HG03045 (cell line): Measurements from ENCODE around the gene TRHDE.

Experiments
- ATAC-seq: cut with Tn5 transposase; IDR thresholded peaks from one replicate; pipeline ENCODE4 v1.9.1; 2021; ENCODE audit warnings: mild to moderate bottlenecking, moderate library complexity; ENCODE audit not compliant: unreplicated experiment

Gene TRHDE

GRCh38 chr12:72307229-72307628, 35.1 kb downstream of the TRHDE start:
- ATAC-seq = no peak

DNA sequence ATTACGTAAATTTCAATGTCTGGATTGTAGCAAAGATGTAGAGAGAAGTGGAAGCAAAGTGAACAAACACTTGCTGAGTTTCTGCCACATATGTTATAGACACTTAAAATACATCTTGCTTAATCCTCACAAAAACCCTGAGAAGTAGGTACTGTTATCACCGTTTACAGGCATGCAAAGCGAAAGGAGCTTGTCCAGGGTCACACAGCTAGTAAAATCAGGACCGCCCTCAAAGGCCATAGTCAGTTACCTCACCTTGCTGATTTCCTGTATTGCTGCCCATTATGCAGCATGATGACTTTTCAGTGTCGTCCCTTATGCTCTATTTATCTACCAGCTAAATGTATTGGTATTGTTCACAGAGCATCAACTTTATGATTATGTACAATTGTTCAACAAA, 39.8 kb downstream of the TRHDE start:
- no peak for ATAC-seq

- no peak for ATAC-seq
Observed at GRCh38 chr12:72313806-72314205, 41.6 kb downstream of the TRHDE start.

DNA sequence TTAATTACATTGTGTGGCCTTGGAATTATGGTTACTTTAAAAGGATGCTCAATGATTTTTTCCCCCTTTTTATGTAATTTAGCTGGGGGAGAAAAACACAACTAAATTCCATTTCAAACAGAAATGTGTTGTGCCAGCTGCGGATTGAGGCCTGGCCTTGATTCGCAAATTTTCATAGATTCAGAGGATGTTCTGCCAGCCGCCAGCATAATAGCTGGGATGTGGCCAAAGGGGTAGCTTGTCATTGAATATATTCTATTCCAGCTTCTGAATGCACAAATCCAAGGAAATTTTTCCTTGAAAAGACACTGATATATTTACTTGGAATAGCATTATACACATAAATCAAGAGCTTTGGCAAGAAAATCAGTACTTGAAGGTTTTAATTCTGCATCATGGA, 43.7 kb downstream of the TRHDE start:
- no peak for ATAC-seq

- ATAC-seq = no peak
Observed at GRCh38 chr12:72318341-72318740, 46.2 kb downstream of the TRHDE start.

DNA sequence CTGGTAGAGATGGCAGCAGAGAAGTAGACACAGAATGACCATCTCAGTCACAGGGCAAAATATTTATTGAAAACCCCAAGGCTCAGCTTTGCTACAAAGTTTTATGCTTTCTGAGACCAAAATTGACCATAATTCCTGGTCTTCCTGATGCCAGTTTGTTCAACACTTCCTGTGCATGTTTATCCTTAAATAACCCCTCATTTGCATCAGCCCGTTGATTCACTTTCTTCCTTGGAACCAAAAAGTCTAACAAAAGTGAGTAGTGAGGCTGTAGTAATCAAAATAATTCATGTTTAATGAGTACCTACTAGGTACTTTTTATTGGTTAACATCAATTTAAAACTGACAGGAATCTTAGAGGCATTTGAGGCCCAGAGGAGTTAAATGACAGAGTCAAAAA, 51.7 kb downstream of the TRHDE start:
- no peak for ATAC-seq

DNA sequence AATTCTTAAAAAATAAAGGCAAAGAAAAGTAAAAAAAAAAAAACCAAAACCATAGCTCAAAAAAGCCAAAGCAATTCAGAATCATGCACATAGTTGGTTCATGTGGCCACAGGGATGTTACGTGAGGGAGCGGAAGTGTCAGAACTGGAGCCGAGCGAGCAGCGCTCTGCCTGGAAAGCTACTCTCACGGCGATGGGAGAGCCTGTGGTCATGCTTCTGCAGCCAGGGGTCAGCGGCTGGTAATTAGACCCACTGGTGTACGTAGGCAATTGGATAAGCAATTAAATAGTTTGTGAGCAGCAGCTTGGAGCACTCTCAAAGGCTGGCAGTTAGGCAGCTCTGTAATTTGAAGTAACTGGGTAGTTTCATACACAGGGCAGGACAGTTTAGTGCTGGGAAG, 58.1 kb downstream of the TRHDE start:
- ATAC-seq = no peak

DNA sequence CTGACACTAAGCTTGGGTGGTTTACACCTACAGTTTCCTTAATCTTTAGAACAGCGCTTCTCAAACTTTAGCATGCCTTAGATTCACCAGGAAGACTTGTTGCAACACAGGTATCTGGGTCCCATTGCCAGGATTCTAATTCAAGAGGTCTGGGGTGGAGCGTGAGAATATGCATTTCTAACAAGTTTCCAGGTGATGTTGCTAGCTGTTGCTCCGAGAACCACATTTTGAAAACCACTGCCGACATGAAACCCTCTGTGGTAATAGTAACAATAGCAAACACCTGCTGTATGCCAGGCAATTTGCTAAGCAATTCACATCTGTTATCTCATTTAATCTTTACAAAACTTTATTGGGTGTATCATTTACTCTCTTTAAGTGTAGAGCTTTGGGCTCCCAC, 58.6 kb downstream of the TRHDE start:
- ATAC-seq = no peak

- ATAC-seq = no peak
Observed at GRCh38 chr12:72337382-72337781, 65.2 kb downstream of the TRHDE start.

DNA sequence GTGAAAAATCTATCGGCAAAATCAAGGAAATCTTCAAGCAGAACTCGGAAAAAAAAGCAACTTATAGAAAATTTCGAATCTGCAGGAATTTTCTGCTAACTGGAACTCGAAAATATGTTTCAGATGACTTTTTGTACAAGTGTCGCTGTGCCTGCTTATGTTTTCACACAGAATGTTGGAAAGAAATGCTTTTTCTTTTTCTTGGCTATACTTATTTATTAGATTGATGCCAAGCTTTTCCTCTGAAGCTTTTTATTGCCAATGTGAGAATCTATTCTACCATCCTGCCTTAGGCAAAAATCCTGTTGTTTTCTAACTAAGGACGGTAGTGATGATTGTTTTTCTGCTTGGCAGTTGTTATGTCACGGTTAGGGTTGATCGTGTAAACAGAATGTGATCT, 65.8 kb downstream of the TRHDE start:
- ATAC-seq = no peak

- ATAC-seq = no peak
Observed at GRCh38 chr12:72338437-72338836, 66.3 kb downstream of the TRHDE start.

- peak; percentile 88 for ATAC-seq
Observed at GRCh38 chr12:72346363-72346944, 74.3 kb downstream of the TRHDE start.

- no peak for ATAC-seq
Observed at GRCh38 chr12:72349491-72349890, 77.3 kb downstream of the TRHDE start.

DNA sequence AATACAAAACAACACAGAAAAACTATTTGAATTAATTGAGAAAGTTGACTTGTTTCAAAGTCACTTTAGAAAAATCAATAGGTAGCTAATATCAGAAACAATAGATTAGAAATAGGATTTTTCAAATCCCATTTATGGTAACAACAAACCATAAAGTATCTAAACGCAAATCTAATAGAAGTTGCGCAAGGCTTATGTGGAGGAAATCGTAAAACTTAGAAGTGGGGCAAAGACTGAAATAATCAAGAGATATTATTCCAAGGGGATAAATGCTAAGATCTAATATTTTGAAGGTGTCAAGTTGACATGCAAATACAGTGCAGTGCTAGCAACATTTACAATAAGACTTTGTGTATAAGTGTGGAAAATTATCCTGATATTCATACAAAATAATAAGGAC, 87.2 kb downstream of the TRHDE start:
- ATAC-seq = no peak

GRCh38 chr12:72365151-72365550, 93.0 kb downstream of the TRHDE start:
- ATAC-seq = no peak

DNA sequence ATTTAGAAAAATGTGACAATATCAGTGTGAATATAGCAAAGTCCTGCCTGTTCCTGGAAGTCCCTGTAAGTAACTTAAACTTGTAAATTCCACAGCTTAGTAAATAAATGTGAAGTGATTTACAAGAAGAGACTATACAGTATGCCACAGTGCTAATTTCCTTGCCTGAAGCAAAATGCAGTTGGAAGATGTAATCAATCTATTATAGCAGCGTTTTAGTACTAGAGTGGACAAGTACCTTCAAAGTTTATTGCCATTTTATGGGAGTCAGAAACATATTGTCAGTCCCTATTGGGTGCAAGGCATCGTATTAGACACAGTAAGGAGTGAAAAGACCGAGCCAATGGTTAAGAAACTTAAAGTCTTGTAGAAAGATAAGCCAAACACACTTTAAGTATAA, 94.1 kb downstream of the TRHDE start:
- ATAC-seq = no peak

DNA sequence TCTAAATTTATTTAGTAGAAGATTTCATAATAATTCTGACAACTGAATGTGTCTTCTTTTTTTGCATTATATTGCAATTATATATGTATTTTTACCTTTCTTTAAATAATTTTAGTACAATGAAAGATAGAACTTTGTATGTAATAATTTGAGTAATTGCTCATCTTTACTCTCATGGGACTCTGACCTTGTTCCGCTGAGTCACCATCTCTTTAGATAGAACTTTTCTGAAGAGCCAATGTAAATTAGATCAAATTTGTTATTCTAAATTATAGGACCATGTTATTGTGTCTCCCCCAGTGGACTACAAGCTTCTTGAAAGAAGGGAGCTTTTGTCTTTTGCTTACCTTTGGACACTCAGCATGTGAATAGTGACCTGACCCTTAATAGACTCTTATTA, 96.1 kb downstream of the TRHDE start:
- ATAC-seq = no peak

DNA sequence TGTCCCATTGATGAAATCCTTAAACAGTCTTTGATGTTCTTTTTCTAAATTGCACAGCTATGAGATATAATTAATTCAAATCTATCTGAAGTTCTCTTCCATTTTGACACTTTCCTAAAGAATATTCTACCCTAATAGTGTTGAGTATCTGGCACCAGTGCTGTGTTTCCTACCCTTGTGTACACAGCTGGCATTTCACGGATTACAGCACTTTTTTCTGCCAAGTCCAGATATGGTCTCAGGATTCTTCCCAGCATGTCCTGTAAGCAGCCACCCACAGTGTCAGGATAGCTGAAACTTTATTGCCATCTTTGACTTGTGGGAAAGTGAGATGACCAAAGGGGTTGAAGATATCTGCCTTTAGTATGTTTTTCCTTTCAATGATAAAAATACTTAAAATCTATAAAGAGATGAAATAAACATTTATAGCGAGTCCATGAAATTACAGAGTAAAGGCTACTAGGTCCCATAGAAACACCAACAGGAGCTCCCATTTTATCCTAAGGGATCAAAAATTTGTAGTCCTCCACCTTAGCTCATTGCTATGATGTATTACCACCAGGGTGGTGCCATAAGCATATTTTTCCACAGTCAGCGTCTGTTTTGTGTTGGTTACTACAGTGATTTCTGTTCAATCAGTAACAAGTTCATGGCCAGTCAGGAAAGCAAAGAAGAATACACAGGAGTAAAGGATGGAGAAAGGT, 96.7 kb downstream of the TRHDE start:
- ATAC-seq = no peak

- ATAC-seq = no peak
Observed at GRCh38 chr12:72369423-72369959, 97.3 kb downstream of the TRHDE start.

- ATAC-seq = no peak
Observed at GRCh38 chr12:72380441-72380840, 108.3 kb downstream of the TRHDE start.

GRCh38 chr12:72388322-72388721, 116.2 kb downstream of the TRHDE start:
- no peak for ATAC-seq

- ATAC-seq = no peak
Observed at GRCh38 chr12:72390146-72390545, 118.0 kb downstream of the TRHDE start.

GRCh38 chr12:72406111-72406510, 133.9 kb downstream of the TRHDE start:
- no peak for ATAC-seq
